Activated T-cell treated with anti-CD3 and anti-CD28 coated beads for 48 hours (primary cell): Measurements from ENCODE around the gene ZBTB20.

Experiments used
- DNase-seq: peaks from one replicate; pipeline ENCODE4 v3.0.0-alpha.2; 2020; ENCODE audit warnings: low read depth

The ZBTB20 gene

GRCh38 chr3:115087512-115087911 lies 59.6 kb downstream of the ZBTB20 start:
- no peak for DNase-seq

GRCh38 chr3:115086344-115086743 lies 60.7 kb downstream of the ZBTB20 start:
- DNase-seq, result no peak

GRCh38 chr3:115085197-115085865 lies 61.8 kb downstream of the ZBTB20 start:
- no peak for DNase-seq

- no peak for DNase-seq
Measured at GRCh38 chr3:115084686-115085085, 62.4 kb downstream of the ZBTB20 start.

- no peak for DNase-seq
Measured at GRCh38 chr3:115082260-115082659, 64.8 kb downstream of the ZBTB20 start.

GRCh38 chr3:115081444-115081843 lies 65.6 kb downstream of the ZBTB20 start:
- no peak for DNase-seq

- DNase-seq, result no peak
Measured at GRCh38 chr3:115077501-115078250, 69.4 kb downstream of the ZBTB20 start.

- DNase-seq, result no peak
Measured at GRCh38 chr3:115074502-115074901, 72.6 kb downstream of the ZBTB20 start.

GRCh38 chr3:115072265-115073021 lies 74.6 kb downstream of the ZBTB20 start:
- DNase-seq, result no peak

GRCh38 chr3:115071601-115072000 lies 75.5 kb downstream of the ZBTB20 start:
- DNase-seq, result no peak

GRCh38 chr3:115071166-115071565 lies 75.9 kb downstream of the ZBTB20 start:
- no peak for DNase-seq

- no peak for DNase-seq
Measured at GRCh38 chr3:115068799-115069198, 78.3 kb downstream of the ZBTB20 start.

GRCh38 chr3:115062412-115062956 lies 84.6 kb downstream of the ZBTB20 start:
- DNase-seq, result no peak

GRCh38 chr3:115062009-115062408 lies 85.1 kb downstream of the ZBTB20 start:
- no peak for DNase-seq

- no peak for DNase-seq
Measured at GRCh38 chr3:115052906-115053305, 94.2 kb downstream of the ZBTB20 start.

- DNase-seq, result no peak
Measured at GRCh38 chr3:115042351-115042750, 104.7 kb downstream of the ZBTB20 start.

- DNase-seq, result no peak
Measured at GRCh38 chr3:115040673-115041286, 106.3 kb downstream of the ZBTB20 start.

- DNase-seq, result no peak
Measured at GRCh38 chr3:115040246-115040645, 106.8 kb downstream of the ZBTB20 start.

GRCh38 chr3:115038817-115039216 lies 108.3 kb downstream of the ZBTB20 start:
- DNase-seq, result no peak

- no peak for DNase-seq
Measured at GRCh38 chr3:115022835-115023398, 124.2 kb downstream of the ZBTB20 start.

- DNase-seq, result no peak
Measured at GRCh38 chr3:115022199-115022598, 124.9 kb downstream of the ZBTB20 start.

GRCh38 chr3:115021061-115021460 lies 126.0 kb downstream of the ZBTB20 start:
- DNase-seq, result no peak
